Measurements from ENCODE around the gene SORCS3.

Gene SORCS3

GRCh38 chr10:104678658-104679057 is 37.6 kb downstream of the SORCS3 start:
- no peak for DNase-seq (ENCODE audit: low spot score)

GRCh38 chr10:104680467-104681401 is 39.6 kb downstream of the SORCS3 start:
- no peak for TF ChIP-seq CTCF (IDR thresholded peaks at IDR 0.05; ENCODE audit: extremely low read depth, missing control alignments)
- no peak for DNase-seq (ENCODE audit: low spot score)

More at GRCh38 chr10:104678658-104679057, 37.6 kb downstream of the SORCS3 start:
- TF ChIP-seq CTCF (IDR thresholded peaks at IDR 0.05; ENCODE audit: extremely low read depth, missing control alignments): no peak

GRCh38 chr10:104681485-104681884 is 40.4 kb downstream of the SORCS3 start:
- no peak for TF ChIP-seq CTCF (IDR thresholded peaks at IDR 0.05; ENCODE audit: extremely low read depth, missing control alignments)
- DNase-seq (ENCODE audit: low spot score): no peak

- DNase-seq (ENCODE audit: low spot score): no peak
- TF ChIP-seq CTCF (IDR thresholded peaks at IDR 0.05; ENCODE audit: extremely low read depth, missing control alignments): no peak
Observed at GRCh38 chr10:104683567-104683966, 42.5 kb downstream of the SORCS3 start.

- TF ChIP-seq CTCF (IDR thresholded peaks at IDR 0.05; ENCODE audit: extremely low read depth, missing control alignments): no peak
- DNase-seq (ENCODE audit: low spot score): no peak
Observed at GRCh38 chr10:104686829-104687228, 45.7 kb downstream of the SORCS3 start.

GRCh38 chr10:104688251-104689042 is 47.4 kb downstream of the SORCS3 start:
- TF ChIP-seq CTCF (IDR thresholded peaks at IDR 0.05; ENCODE audit: extremely low read depth, missing control alignments): no peak
- DNase-seq (ENCODE audit: low spot score): no peak

- TF ChIP-seq CTCF (IDR thresholded peaks at IDR 0.05; ENCODE audit: extremely low read depth, missing control alignments): no peak
- DNase-seq (ENCODE audit: low spot score): no peak
Observed at GRCh38 chr10:104689105-104689504, 48.0 kb downstream of the SORCS3 start.
